ENCODE data around the gene SERPINA3.
"Not testable (repeated sequence)": the region's sequence is repeated elsewhere in the genome, so short reads cannot be mapped to it uniquely, and the experiment has no call there.

Gene SERPINA3

DNA sequence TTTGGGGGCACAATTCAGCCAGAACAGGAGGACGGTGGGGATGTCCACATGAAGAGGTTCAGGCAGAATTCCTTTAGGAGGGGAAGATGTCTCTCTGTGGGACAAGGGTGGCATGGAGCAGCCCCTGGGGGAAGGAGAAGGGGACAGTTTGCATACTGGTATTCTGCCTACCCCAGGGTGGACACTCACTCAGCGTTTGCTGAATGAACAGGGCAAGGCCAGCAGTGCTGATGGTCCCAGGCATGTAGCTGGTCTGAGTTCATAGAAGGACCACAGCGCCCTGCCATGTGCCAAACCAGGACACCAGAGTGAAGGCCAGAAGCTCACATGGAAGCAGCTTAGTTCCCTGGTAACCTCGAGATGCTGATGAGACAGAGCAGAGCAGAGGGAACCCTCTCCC lies 25.6 kb upstream of the SERPINA3 start:
- DNase-seq = no peak

DNA sequence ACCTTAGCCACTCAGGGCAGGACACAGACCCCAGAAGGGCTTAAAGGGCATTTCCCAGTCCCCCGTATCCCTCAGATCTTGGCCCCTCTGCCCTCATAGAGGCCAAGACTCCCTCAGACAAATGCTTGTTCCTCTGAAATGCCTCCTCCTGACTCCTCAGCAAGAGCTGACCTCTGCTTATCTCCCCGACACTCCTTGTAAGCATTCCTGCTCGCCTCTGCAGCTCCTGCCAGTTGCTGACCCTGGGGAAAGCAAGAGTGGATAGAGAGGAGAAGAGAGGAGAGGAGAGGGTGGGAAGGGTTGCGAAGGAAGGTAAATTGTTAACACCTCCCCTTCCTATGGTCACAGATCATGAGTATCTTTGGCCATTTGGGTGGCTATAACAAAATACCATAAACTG lies 23.9 kb upstream of the SERPINA3 start:
- DNase-seq = no peak

DNA sequence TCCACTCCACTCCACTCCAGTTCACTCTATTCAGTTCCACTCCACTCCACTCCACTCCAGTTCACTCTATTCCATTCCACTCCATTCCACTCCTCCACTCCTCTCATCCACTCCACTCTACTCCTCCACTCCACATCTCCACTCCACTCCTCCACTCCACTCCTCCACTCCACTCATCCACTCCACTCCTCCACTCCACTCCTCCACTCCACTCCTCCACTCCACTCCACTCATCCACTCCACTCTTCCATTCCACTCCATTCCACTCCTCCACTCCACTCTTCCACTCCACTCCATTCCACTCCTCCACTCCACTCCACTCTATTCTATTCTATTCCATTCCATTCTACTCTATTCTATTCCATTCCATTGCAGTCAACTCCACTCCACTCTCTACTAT lies 21.1 kb upstream of the SERPINA3 start:
- DNase-seq = no peak

DNA sequence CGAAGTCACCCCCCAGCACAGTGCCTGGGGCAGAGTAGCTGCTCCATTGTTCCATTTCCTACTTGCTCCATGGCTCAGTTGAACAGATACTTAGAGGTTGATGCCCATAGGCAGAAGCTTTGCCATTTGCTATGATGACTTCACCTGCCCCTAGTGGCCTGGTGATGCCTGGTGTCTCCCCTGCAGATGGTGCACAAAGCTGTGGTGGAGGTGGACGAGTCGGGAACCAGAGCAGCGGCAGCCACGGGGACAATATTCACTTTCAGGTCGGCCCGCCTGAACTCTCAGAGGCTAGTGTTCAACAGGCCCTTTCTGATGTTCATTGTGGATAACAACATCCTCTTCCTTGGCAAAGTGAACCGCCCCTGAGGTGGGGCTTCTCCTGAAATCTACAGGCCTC lies 20.3 kb upstream of the SERPINA3 start:
- no peak for DNase-seq

DNA sequence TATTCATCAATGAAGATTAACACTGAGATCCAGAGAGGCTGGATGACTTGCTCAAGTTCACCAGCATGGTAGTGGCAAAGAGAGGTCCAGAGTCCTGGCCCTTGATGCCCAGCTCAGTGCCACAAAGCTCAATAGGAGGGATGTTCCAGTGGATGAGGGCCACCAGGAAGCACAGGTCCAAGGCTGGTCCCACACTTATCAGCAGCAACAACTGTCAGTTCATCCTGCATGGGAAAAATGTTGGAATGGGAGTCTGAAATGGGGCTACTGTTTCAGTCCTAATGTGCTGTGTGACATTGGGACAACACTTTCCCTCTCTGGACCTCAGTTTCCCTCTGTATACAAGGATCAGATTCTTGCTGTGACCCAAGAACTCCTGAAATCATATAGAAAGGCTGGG lies 19.7 kb upstream of the SERPINA3 start:
- DNase-seq = no peak

DNA sequence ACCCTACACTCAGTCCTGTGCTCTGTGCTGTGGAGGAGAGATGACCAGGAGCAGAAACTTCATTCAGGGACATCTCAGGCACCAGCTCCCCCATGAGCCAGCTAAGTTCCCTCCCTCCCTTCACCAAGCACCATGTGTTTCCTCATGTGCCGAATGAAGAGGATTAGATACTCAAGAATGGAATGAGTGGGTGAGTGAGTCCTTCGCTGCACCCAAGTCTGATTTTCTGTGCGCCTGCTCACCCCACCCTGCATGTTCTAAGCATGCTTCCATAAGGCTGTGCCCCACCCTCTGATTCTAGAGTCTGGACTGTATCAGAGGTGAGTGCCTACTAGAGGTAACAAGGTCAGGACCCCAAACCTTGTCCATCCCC lies 18.8 kb upstream of the SERPINA3 start:
- DNase-seq = no peak

DNA sequence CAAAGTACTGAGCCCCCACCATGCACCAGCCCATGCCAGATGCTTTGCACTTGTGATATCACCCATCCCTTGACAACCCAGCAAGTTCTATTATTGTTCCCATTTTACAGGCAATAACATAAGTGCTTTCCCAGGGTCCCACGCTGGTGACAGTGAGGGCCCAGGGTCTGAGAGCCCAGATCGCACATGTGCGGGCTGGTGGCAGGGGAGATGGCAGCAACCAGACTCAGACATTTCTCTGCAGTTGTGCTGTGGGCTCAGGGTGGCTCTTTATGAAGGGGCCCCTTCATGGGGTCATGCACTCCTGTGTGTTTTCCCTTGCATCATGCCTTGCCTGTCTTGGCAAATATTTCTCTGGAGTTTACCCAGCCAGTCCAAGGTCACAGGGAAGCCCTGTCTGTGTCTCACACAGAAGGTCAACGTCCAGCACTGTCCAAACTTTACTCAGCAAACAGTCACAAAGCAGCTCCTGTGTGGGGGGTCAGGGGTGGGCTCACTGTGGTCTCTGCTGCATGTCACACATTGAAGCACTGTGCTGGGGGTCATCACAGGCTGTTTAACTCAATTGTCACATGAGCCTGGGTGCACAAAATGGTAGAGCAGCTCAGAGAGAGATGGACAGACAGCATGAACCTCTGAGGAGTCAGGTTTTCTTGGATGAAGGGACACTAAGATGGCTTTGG lies 18.3 kb upstream of the SERPINA3 start:
- no peak for DNase-seq

DNA sequence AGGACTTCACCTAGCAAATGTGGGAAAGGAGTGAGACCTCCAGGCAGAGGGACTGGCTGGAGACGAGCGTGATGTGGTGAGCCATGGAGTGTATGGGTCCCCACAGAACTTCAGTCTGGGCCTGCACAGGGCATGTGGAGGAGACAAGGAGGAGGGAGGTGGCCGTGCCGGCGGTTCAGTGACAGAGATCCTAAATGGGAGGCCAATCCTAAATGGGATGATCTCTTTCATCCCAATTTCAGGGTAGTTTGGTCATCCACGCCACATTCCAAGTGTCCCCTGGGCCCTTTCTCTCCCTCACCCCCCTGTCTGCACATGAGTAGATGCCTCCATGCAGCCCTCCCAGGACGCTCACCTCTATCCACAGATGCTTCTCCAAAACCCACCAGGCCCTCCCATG lies 17.8 kb upstream of the SERPINA3 start:
- DNase-seq = no peak

DNA sequence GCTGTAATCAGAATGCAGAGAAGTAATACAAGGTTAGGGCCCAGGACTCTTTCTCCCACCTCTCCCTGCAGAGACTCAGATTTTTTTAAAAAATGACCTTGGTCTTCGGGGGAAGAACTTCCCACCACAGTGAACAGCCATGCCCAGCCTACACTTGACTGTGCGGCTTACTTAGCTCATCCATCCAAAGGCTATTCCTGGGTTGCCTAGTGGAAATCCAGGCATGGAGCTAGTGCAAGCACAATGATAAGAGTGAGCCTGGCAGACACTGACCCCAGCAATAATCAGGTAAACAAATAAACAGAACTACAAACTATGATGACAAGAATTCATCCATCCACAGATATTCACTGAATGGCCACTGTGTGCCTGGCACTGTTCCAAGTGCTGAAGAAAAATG lies 16.3 kb upstream of the SERPINA3 start:
- no peak for DNase-seq

DNA sequence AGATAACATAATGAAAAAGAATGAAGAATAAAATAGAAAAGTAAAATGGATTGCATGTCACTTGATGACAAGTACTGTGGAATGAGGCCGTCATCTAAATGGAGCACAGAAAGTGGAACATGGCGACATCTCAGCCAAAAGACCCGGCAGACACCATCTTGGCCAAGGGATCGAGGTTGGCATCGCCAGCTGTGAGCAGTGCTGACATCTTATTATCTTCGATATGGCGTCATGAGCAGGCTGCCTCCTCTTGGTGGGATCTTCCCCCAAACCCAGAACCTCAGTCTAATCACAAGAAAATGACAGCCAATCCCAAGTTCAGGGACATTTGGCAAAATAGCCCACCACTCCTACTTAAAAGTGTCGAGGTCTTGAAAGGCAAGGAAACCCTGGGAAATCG lies 15.8 kb upstream of the SERPINA3 start:
- DNase-seq = no peak

DNA sequence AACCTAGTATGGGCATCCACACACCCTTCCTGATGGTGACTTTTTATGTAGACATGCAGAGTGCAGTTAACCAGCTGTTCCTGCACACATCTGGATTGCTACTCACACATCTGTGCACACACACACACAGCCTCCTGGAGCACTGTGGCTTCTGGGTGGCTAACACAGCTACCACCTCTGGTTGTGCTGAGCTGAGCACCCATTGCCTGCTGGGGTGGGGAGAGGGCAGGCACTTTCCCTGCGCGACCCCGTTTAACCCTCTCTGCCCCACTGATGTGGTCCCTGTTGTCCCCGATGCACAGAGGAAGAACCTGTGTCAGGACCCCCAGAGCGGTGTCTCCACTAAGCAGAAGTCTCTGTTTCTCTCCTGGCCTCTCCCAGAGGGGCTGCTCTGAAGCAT lies 14.4 kb upstream of the SERPINA3 start:
- DNase-seq = no peak

DNA sequence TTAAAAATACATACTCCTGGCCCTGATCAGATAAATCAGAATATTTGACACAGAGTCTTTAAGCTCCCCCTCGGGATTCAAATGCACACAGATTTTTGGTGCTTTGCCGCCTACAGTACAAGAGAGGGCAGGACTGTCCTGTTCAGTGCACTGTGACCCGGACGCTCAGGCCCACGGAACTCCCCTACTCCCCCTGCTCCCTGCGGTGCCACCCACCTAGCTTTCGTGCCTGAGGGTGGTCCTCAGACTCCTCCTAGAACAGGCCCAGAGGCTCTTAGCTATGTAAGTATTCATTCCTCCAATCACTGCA lies 13.7 kb upstream of the SERPINA3 start:
- no peak for DNase-seq

DNA sequence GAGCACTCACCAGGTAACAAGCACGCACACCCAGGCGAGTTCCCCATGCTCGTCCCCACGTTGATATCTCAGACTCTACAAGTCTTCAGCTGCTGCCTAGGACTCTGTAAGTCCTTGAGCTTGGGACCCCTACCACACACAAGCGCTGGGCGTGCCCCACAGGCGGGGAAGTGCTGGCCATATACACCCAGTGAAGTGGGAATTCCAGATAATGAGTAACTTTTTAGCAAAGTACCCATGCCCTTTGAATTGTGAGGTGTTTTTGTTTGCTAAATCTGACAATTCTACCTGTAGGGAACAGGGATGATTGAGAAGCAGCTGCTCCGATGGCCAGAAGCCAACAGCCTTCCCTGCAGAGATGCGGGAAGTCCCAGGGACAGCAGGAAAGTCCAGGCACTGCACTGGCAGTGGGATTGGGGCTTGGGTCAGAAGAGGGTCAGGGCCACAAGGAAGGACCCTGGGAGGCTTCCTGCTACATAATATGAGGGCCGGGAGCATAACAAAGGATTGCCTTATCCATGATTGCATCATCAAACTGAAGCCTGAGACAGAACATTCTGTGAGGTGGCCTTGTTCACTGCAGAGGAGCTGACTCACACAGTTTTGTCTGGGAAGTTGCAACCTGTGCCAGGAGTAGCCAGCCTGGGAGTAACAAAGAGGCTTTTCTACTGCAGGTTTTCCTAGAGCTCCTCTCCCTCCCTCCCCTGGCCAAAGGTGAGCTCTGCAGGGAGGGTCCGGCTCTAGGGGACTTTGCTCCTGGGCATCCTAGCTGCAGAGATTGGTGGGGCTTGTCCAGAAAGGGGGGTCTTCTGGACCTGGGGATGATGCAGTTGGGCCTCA lies 13.2 kb upstream of the SERPINA3 start:
- DNase-seq = peak; percentile 85 to 96

DNA sequence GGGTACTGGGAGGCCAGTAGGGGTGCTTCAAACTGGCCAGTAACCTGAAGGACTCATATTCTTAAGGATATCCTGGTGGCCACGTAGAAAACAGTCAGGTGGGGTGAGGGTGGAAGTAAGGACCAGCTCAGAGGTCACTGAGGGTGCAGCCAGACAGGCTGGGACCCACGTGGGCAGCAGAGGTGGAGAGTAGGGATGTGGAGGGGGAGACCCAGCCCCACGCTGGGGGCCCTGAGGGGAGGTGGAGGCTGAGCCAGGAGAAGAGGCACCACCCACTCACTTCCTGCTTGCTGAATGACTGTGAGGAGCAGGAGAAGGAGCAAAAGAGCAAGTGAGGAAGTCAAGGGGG lies 12.6 kb upstream of the SERPINA3 start:
- no peak for DNase-seq

DNA sequence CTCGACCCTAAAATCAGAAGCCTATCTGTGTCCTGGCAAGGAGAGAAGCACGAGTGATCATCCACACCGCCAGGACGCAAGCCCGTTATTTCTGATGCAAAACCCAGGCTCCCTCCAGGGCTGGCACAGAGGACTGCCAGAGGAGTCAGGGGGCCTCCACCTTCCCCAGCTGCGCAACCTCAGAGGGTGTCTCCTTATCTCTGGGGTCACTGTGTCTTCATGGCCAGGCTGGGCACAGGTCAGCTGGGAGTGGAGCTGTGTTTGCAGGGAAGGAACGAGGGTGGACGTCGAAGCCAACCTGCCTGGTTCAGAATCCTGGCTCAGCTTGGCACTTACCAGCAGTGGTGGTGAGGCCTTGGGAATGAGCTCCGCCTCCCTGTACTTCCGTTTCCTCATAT lies 12.0 kb upstream of the SERPINA3 start:
- no peak for DNase-seq

DNA sequence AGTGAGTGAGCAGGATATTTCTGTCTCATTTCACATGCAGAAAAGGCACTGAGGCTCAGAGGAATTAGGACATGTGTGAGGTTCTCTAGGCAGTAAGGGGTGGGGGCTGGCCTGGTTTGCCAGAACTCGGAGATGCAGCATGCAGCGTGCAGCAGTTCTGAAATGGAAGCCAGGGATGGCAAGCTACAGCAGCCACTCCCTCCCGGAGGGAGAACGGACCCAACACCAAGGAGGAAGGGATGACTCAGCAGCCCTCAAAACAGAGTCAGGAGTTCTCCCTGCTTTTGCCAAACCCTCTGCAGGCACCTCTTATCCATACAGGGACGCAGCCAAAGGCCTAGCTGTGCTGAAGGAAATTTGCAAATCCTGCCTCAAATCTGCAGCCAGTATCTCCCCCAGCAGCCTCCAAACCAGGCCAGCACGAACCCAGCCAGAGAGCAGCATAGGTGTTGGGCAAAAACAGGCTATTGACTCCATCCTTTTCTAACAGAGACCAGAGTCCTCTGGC lies 10.3 kb upstream of the SERPINA3 start:
- DNase-seq = peak in 1 of 2 experiments; percentile 38

DNA sequence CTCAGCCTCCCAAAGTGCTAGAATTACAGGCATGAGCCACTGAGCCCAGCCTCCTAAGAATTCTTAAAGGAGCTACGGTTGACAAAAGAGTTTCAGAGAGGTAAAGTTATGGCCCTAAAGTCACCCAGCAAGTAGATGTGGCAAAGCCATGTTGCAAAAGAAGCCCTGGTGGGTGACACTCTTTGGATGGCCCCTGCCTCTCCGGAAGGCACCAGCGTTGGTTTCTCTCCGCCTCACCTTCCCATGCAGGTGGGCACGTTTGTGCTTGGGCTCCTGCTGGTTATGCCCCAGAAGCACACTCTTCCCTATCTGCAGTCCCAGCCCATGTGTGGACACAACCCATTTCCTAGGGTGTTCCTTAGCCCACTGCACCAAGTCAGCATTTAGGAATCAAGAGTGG lies 9.5 kb upstream of the SERPINA3 start:
- DNase-seq = no peak

DNA sequence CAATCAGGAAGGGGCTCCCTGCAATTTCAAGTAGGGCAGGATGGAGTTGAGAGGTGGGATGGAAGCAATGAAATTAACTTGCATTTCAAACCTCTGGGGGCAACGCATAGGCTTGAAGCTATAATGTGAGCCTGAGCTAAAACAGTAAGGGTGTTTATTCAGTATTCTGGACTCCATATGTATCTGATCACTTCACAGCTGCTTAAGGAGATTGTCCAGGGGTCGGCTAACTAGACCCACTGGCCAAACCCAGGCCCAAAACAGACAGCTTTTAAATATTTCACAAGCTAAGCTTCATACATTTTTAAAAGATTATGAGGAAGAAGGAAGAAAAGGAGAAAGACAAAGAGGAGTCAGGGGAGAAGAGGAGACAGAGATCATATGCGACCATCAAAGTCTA lies 6.8 kb upstream of the SERPINA3 start:
- DNase-seq = no peak

DNA sequence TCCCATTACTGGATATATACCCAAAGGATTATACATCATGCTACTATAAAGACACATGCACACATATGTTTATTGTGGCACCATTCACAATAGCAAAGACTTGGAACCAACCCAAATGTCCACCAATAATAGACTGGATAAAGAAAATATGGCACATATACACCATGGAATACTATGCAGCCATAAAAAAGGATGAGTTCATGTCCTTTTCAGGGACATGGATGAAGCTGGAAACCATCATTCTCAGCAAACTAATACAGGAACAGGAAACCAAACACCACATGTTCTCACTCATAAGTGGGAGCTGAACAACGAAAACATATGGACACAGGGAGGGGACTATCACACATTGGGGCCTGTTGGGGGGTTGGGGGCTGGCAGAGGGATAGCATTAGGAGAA lies 3.2 kb upstream of the SERPINA3 start:
- not testable (repeated sequence) for DNase-seq

DNA sequence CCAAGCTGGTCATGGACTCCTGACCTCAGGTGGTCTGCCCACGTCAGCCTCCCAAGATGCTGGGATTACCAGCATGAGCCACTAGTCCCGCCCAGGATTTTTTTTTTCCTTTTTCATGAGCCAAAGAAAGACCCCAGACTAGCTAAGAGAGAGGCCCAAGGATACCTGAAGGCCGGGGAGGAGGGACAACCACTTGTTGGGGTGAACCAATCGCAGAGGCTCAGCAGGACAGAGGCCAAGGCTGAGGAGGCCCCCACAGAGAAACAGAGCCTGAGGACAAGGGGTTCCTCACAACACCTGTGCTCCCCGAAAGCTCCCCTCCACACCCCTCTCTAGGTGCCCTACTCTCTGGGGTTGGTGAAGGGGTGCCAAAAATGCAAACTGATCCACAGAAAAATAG lies 1.0 kb upstream of the SERPINA3 start:
- no peak for DNase-seq

DNA sequence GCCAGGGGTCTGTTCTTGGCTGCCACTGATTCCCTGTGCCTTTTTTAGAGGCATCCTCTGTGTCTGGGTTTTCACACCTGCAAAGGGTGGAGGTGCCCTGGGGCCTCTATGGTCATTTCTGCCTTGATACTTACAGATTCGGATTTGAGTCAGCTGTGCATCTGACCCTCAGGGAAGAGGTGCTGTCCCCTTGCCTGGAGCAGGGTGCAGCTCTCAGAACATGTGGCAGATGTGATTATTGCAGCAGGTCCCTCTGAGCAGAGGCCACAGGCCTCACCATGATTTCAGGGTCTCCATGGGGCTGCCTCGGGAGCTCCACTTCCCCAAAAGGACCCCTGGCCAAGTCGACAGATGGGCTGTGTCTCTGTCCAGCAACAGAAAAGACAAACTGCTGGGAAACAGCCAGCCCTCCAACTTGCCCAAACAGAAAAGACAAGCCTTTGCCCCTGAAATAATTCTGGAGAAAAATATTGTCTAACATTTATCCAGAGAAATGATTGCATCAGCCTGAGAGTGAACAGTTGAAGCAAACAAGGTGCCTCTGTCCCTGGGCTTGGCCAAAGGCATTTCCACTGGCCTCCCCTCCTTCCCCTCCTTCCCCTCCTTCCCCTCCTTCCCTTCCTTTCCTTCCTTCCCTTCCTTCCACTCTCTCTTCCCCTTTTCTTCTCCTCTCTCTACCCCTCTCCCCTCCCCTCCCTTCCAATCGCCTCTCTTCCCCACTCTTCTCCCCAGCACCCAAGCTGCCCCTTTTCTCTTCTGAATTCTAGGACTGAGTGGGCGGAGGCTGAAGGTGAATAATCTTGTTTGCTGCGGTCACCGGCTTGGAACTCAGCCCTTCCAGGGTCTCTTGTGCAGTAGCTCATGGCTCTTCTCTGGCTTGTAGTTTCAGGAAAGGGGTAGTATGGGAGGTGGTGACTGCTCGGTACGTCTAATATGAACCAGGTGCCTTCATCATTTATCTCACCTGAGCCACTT lies 676 bp downstream of the SERPINA3 start:
- DNase-seq = no peak

DNA sequence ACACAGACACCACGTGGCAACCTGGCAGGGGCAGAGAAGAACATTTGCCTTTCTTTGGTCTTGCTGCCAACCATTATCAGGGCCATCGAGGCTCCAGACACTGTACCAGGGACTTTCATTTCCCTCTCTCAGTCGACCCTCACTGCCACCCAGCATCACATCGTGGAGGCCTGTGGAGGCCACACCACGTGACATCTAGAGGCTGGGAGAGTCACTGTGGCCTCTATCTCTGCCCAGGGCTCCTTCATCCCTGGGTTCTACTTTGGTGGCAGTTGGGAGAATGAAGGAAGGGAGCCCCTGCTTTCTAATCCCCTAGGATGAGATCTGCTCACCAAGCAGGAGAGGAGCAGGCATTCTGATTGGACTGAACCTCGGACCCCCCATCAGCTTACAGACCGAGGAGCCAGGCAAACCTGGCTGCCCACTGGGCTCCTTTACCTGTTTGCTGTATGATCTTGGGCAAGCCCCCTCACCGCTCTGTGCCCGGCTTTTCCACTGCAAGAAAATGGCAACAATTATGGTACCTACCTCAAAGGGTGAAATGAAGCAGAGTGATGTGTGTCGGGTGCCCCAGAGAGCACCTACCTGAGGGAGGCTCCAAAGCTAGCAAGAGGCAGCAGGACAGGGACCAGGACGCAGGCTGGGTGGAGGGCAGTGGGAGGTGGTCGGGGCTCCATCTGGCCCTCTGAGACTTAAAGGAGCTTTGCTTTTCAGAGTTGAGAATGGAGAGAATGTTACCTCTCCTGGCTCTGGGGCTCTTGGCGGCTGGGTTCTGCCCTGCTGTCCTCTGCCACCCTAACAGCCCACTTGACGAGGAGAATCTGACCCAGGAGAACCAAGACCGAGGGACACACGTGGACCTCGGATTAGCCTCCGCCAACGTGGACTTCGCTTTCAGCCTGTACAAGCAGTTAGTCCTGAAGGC lies 1.8 kb downstream of the SERPINA3 start:
- no peak for DNase-seq

Data from SW 1271 (cell line).